ENCODE data around the gene JUND. TPM values are rescaled to one million over a fixed set of nuclear protein-coding genes. Genes with fewer than 3 reads are reported as not detected.

The JUND gene
- total RNA-seq, 1 donor from 2014 or later, result 161 TPM

DNA sequence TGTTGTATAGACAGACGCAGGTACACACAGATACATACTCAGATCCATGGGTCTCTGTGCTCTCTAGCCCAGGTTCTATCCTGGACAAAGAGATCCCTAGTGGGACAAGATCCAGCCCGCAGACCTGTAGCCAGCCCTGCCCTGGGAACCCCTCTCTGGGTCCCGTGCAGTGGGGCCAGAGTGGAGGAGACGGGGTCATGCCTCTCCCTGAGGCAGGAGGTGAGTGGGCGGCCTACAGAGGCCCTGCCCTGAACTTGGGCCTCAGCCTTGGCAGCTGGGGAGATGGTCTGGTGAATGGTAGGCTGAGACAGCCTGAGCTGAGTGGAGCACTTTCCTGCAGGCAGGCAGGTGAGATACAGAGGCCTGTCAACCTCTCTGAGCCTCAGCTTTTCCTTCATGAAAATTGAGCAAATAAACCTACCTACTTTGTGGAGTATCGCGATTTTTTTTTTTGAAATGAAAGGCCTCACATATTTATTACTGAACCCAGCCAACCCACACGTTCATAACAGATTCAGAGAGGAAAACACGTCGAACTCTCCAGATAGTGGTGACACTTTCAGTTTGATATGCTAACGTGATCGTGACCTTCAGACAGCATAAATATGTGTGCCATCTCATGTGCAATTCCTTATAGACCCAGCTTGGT lies 3.4 kb upstream of the JUND start:
- H3K79me2 ChIP-seq (ENCODE audit: insufficient read depth, low read length), result peaks cover 14% of the 10 kb centered on the region
- no peaks in the 10 kb centered on the region for H3K27me3 ChIP-seq (ENCODE audit: insufficient read depth, low read length)
- H3K27me3 Mint-ChIP-seq (ENCODE audit: low read depth, unreplicated experiment), result no peaks in the 10 kb centered on the region
- H2AFZ ChIP-seq (ENCODE audit: low read depth, low read length), result no peak overlapping the region
- H3K4me1 ChIP-seq (ENCODE audit: insufficient read depth, low read length), result peaks cover 20% of the 10 kb centered on the region
- H3K36me3 ChIP-seq (ENCODE audit: insufficient read depth, low read length), result no peaks in the 10 kb centered on the region
- peaks cover 18% of the 10 kb centered on the region for H3K4me1 Mint-ChIP-seq (ENCODE audit: low read depth, unreplicated experiment)
- H3K9me3 ChIP-seq (ENCODE audit: insufficient read depth, low read depth, low read length), result no peaks in the 10 kb centered on the region
- no peak for TF ChIP-seq EZH2 (IDR thresholded peaks at IDR 0.05; ENCODE audit: insufficient read depth, low read length)
- TF ChIP-seq, protein P1, sequence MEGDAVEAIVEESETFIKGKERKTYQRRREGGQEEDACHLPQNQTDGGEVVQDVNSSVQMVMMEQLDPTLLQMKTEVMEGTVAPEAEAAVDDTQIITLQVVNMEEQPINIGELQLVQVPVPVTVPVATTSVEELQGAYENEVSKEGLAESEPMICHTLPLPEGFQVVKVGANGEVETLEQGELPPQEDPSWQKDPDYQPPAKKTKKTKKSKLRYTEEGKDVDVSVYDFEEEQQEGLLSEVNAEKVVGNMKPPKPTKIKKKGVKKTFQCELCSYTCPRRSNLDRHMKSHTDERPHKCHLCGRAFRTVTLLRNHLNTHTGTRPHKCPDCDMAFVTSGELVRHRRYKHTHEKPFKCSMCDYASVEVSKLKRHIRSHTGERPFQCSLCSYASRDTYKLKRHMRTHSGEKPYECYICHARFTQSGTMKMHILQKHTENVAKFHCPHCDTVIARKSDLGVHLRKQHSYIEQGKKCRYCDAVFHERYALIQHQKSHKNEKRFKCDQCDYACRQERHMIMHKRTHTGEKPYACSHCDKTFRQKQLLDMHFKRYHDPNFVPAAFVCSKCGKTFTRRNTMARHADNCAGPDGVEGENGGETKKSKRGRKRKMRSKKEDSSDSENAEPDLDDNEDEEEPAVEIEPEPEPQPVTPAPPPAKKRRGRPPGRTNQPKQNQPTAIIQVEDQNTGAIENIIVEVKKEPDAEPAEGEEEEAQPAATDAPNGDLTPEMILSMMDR (IDR thresholded peaks at IDR 0.05; ENCODE audit: insufficient read depth, low read depth, low read length), result no peak
- H3K9me3 Mint-ChIP-seq (ENCODE audit: unreplicated experiment), result no peaks in the 10 kb centered on the region
- DNase-seq (ENCODE audit: low read depth) (no peak), FAIRE-seq (no peak)
- no peaks in the 10 kb centered on the region for H3K36me3 Mint-ChIP-seq (ENCODE audit: low read depth, unreplicated experiment)
- no peak overlapping the region for H3K27ac Mint-ChIP-seq (ENCODE audit: unreplicated experiment)
- no peak overlapping the region for H3K4me3 Mint-ChIP-seq (ENCODE audit: unreplicated experiment)
- no peak overlapping the region for H3K4me3 ChIP-seq (ENCODE audit: insufficient read depth, low read depth, low read length)
- H3K9ac ChIP-seq (ENCODE audit: low read length), result no peak overlapping the region
- H3K4me2 ChIP-seq (ENCODE audit: low read length), result no peak overlapping the region
- peaks cover 5% of the 10 kb centered on the region for H4K20me1 ChIP-seq (ENCODE audit: insufficient read depth, low read length)
- no peak overlapping the region for H3K27ac ChIP-seq (ENCODE audit: low read depth, low read length)

DNA sequence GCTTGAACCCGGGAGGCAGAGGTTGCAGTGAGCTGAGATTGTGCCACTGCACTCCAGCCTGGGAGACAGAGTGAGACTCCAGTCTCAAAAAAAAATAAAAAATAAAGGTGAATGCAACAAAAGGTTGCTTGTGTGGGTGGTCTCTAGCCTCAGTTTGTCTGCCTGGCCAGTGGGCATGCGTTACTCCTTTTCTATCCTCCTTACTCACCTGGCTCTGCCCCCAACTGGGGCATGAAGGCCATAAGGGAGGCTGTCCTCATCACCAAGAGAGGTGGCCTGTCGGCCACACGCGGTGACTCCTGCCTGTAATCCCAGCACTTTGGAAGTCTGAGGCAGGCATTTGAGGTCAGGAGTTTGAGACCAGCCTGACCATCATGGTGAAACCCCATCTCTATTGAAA lies 1.9 kb upstream of the JUND start:
- H3K4me3 Mint-ChIP-seq (ENCODE audit: unreplicated experiment), result no peak overlapping the region
- H3K4me1 Mint-ChIP-seq (ENCODE audit: low read depth, unreplicated experiment), result peaks cover 21% of the 10 kb centered on the region
- Histone ChIP-seq H3K9ac (ENCODE audit: low read length) (no peak overlapping the region), H3K79me2 (ENCODE audit: insufficient read depth, low read length) (peaks cover 29% of the 10 kb centered on the region), H3K9me3 (ENCODE audit: insufficient read depth, low read depth, low read length) (no peaks in the 10 kb centered on the region), H4K20me1 (ENCODE audit: insufficient read depth, low read length) (peaks cover 20% of the 10 kb centered on the region), H3K4me2 (ENCODE audit: low read length) (no peak overlapping the region), H3K4me1 (ENCODE audit: insufficient read depth, low read length) (peaks cover 28% of the 10 kb centered on the region), H3K27ac (ENCODE audit: low read depth, low read length) (no peak overlapping the region), H3K4me3 (ENCODE audit: insufficient read depth, low read depth, low read length) (no peak overlapping the region), H3K27me3 (ENCODE audit: insufficient read depth, low read length) (no peaks in the 10 kb centered on the region), H2AFZ (ENCODE audit: low read depth, low read length) (no peak overlapping the region), H3K36me3 (ENCODE audit: insufficient read depth, low read length) (no peaks in the 10 kb centered on the region)
- peak overlapping the region; percentile 41 for H3K27ac Mint-ChIP-seq (ENCODE audit: unreplicated experiment)
- no peak for TF ChIP-seq EZH2 (IDR thresholded peaks at IDR 0.05; ENCODE audit: insufficient read depth, low read length)
- TF ChIP-seq, protein P1 (IDR thresholded peaks at IDR 0.05; ENCODE audit: insufficient read depth, low read depth, low read length), result no peak
- DNase-seq (ENCODE audit: low read depth), result no peak
- no peaks in the 10 kb centered on the region for H3K27me3 Mint-ChIP-seq (ENCODE audit: low read depth, unreplicated experiment)
- no peaks in the 10 kb centered on the region for H3K9me3 Mint-ChIP-seq (ENCODE audit: unreplicated experiment)
- H3K36me3 Mint-ChIP-seq (ENCODE audit: low read depth, unreplicated experiment), result peaks cover 9% of the 10 kb centered on the region
- FAIRE-seq, result no peak

DNA sequence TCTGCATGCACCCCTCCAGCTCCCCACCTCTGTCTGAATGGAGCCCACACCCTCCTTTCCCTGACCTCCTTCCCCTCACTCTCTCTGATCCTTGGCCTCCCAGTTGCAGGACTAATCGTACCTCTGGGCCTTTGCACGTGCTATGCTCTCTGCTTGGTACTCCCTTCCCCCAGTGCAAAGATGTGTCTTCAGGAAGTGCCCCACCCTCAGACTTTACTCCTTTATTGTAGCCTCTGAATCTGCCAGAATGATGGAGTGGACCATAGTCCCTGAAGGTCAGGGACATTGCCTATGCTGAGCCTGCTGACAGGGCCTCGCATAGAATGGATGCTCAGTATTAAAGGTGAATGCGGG lies 1.3 kb upstream of the JUND start:
- peaks cover 28% of the 10 kb centered on the region for H3K4me1 ChIP-seq (ENCODE audit: insufficient read depth, low read length)
- peaks cover 22% of the 10 kb centered on the region for H3K4me1 Mint-ChIP-seq (ENCODE audit: low read depth, unreplicated experiment)
- H3K27ac ChIP-seq (ENCODE audit: low read depth, low read length), result peak overlapping the region; percentile 99
- no peaks in the 10 kb centered on the region for H3K27me3 ChIP-seq (ENCODE audit: insufficient read depth, low read length)
- peak overlapping the region; percentile 49 for H3K4me3 ChIP-seq (ENCODE audit: insufficient read depth, low read depth, low read length)
- H3K27me3 Mint-ChIP-seq (ENCODE audit: low read depth, unreplicated experiment), result no peaks in the 10 kb centered on the region
- peak overlapping the region; percentile 92 for H3K4me2 ChIP-seq (ENCODE audit: low read length)
- peaks cover 26% of the 10 kb centered on the region for H4K20me1 ChIP-seq (ENCODE audit: insufficient read depth, low read length)
- no peaks in the 10 kb centered on the region for H3K9me3 Mint-ChIP-seq (ENCODE audit: unreplicated experiment)
- peak overlapping the region; percentile 96 for H3K27ac Mint-ChIP-seq (ENCODE audit: unreplicated experiment)
- TF ChIP-seq EZH2 (IDR thresholded peaks at IDR 0.05; ENCODE audit: insufficient read depth, low read length), result no peak
- TF ChIP-seq, protein P1 (IDR thresholded peaks at IDR 0.05; ENCODE audit: insufficient read depth, low read depth, low read length), result no peak
- peaks cover 35% of the 10 kb centered on the region for H3K79me2 ChIP-seq (ENCODE audit: insufficient read depth, low read length)
- no peak for DNase-seq (ENCODE audit: low read depth)
- H3K4me3 Mint-ChIP-seq (ENCODE audit: unreplicated experiment), result peak overlapping the region; percentile 77
- H3K36me3 ChIP-seq (ENCODE audit: insufficient read depth, low read length), result peaks cover 4% of the 10 kb centered on the region
- H3K9me3 ChIP-seq (ENCODE audit: insufficient read depth, low read depth, low read length), result no peaks in the 10 kb centered on the region
- no peak overlapping the region for H2AFZ ChIP-seq (ENCODE audit: low read depth, low read length)
- H3K9ac ChIP-seq (ENCODE audit: low read length), result peak overlapping the region; percentile 99
- H3K36me3 Mint-ChIP-seq (ENCODE audit: low read depth, unreplicated experiment), result peaks cover 9% of the 10 kb centered on the region
- FAIRE-seq, result no peak

All from astrocyte (in vitro differentiated cells and primary cell).